ENCODE results near the gene SYCE3.

DNA sequence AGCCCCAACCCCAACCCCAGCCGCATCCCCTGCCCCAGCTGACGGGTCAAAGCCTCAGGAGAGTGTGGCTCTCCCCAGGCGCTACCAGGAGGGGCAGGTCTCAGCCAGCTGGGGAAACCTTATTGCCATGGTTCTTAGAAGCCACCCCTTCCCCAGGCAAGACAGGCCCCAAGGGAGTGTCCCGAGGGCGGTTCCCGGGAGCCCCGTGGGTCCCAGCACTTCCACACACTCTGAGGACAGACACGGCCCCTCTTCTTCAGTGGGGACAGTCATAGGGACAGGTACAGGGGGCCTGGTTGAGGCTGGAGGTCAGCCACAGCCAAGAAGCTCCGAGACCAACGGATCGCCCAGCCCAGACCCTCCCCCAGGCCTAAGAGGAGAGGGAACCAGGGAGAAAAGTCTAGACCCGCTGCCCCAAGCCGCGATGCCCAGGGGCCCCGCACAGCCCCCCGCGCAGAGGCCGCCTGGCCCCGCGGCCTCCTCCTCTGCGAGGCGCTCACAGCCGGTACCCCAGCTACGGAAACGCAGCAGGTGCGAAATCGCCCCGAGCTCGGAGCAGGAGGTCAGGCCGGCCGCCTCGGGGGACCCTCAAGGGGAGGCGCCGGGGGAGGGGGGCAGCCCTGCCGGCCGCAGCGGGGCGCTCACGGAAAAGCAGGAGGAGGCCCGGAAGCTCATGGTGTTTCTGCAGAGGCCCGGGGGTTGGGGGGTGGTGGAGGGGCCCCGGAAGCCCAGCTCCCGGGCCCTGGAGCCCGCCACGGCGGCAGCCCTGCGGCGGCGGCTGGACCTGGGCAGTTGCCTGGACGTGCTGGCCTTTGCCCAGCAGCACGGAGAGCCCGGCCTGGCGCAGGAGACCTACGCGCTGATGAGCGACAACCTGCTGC lies 14.4 kb downstream of the SYCE3 start:
- TF ChIP-seq, protein P1, sequence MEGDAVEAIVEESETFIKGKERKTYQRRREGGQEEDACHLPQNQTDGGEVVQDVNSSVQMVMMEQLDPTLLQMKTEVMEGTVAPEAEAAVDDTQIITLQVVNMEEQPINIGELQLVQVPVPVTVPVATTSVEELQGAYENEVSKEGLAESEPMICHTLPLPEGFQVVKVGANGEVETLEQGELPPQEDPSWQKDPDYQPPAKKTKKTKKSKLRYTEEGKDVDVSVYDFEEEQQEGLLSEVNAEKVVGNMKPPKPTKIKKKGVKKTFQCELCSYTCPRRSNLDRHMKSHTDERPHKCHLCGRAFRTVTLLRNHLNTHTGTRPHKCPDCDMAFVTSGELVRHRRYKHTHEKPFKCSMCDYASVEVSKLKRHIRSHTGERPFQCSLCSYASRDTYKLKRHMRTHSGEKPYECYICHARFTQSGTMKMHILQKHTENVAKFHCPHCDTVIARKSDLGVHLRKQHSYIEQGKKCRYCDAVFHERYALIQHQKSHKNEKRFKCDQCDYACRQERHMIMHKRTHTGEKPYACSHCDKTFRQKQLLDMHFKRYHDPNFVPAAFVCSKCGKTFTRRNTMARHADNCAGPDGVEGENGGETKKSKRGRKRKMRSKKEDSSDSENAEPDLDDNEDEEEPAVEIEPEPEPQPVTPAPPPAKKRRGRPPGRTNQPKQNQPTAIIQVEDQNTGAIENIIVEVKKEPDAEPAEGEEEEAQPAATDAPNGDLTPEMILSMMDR (conservative IDR thresholded peaks at IDR 0.05 in 1 of 2, IDR thresholded peaks at IDR 0.05 in 1 of 2; ENCODE audit: extremely low read depth in 1 of 2, insufficient read depth in 1 of 2, low read depth in 1 of 2, low read length in 2 of 2): no peak
- TF ChIP-seq EZH2 (IDR thresholded peaks at IDR 0.05; ENCODE audit: borderline replicate concordance, low read length): no peak

All from mammary epithelial cell (primary cell).